NCI-H446 treated with DMSO at 0.1 percent for 48 hours (cell line): Measurements from ENCODE around the gene AFF4.
"Not testable (repeated sequence)": the region's sequence is repeated elsewhere in the genome, so short reads cannot be mapped to it uniquely, and the experiment has no call there.

ENCODE experiments used
- DNase-seq: peaks from one replicate; lab custom pipeline; 2025; lab: John Stamatoyannopoulos, UW

AFF4 gene, protein sequence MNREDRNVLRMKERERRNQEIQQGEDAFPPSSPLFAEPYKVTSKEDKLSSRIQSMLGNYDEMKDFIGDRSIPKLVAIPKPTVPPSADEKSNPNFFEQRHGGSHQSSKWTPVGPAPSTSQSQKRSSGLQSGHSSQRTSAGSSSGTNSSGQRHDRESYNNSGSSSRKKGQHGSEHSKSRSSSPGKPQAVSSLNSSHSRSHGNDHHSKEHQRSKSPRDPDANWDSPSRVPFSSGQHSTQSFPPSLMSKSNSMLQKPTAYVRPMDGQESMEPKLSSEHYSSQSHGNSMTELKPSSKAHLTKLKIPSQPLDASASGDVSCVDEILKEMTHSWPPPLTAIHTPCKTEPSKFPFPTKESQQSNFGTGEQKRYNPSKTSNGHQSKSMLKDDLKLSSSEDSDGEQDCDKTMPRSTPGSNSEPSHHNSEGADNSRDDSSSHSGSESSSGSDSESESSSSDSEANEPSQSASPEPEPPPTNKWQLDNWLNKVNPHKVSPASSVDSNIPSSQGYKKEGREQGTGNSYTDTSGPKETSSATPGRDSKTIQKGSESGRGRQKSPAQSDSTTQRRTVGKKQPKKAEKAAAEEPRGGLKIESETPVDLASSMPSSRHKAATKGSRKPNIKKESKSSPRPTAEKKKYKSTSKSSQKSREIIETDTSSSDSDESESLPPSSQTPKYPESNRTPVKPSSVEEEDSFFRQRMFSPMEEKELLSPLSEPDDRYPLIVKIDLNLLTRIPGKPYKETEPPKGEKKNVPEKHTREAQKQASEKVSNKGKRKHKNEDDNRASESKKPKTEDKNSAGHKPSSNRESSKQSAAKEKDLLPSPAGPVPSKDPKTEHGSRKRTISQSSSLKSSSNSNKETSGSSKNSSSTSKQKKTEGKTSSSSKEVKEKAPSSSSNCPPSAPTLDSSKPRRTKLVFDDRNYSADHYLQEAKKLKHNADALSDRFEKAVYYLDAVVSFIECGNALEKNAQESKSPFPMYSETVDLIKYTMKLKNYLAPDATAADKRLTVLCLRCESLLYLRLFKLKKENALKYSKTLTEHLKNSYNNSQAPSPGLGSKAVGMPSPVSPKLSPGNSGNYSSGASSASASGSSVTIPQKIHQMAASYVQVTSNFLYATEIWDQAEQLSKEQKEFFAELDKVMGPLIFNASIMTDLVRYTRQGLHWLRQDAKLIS

DNA sequence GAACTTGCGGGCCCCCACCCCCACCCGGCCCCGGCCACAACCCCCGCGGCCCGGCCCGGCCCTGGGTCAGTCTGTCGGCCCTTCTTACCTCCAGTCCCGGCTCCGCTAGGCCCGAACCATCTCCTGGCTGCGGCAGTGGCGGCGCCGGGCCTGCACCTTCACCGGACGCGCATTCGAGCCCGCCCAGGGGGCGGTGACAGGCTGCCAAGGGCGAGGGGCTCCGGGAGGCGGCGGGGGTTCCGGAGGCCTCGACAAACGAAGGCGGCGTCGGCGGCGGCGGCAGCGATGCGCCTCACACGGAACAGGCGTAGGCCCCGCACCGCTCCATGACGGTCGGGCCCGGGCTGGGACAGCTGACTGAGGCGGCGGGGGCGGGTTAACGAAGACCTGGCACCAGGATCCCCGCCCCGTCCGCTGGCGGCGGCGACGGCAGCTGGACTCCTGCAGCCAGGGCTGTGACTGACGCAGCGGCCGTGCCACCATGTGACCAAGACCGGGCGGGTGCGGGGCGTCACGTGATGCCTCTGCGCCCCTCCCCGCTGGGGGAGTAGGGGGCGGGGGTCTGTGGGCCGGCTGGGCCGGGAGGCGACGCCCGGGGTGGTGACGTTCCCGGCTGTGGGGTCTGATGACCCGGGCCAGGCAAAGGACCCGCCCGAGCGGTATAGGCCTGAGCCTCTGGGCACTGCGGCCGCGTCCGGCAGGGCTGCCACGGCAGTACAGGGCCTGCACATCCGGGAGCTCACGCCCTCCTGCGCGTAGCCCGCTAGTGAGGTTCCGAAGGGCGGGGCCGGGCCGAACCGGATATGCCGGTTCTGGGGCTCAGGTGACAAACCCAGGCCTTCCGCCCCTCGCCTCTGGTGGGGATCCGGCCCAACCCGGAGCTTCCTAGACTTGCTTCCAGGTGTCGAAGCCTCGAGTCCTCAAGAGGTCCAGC lies at the start of gene AFF4:
Gene AFF4 (minus strand): TSS at position 464 of the 934 bp plus-strand sequence. CDS start 26,445 bp downstream, outside the sequence.
- peak; percentile 81 for DNase-seq

- not testable (repeated sequence) for DNase-seq
These were observed 45.0 kb upstream of the AFF4 start for GRCh38 chr5:133008455-133008854.

GRCh38 chr5:133006653-133007052 lies 43.2 kb upstream of the AFF4 start:
- DNase-seq, result no peak

DNA sequence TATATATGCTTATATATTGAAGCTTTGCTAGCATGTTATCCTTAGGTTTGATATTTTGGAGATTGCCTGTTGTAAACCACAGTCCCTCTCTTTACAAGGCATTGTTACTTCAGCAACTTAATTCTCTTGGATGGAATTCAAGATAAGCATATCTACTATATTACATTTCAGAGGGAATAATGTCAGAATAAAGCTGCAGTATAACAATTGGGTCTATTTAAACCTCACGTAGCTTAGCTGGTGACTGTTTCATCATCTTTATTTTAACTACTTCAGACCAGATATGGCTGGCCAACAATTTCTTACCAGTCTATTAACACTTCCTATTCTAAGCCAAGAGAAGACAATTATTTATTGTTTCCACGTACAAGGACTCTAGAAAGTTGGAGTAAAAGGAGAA lies 35.8 kb upstream of the AFF4 start:
- DNase-seq, result no peak

- DNase-seq, result no peak
These were observed 35.1 kb upstream of the AFF4 start for GRCh38 chr5:132998556-132998955.

GRCh38 chr5:132996307-132996706 lies 32.9 kb upstream of the AFF4 start:
- DNase-seq, result no peak

- DNase-seq, result no peak
These were observed 24.3 kb upstream of the AFF4 start for GRCh38 chr5:132987531-132988408.

- not testable (repeated sequence) for DNase-seq
These were observed 19.5 kb upstream of the AFF4 start for GRCh38 chr5:132982971-132983370.

DNA sequence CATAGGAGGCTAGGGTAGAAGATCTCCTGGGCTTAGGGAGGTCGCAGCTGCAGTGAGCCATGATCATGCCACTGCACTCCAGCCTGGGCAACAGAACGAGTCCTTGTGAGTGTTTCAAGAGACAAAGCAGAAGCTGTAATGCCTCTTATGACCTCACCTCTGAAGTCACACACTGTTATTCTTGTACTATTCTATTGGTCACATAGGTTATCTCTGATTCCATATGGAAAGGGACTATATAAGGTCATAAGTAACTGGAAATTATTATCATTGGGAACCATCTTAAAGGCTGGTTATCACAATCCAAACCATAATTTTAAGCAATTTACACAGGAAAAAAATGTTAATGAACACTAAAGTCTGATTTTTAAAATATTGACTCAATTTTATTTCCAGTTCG lies 17.9 kb upstream of the AFF4 start:
- DNase-seq, result no peak

GRCh38 chr5:132979976-132980375 lies 16.5 kb upstream of the AFF4 start:
- no peak for DNase-seq

- no peak for DNase-seq
These were observed 16.0 kb upstream of the AFF4 start for GRCh38 chr5:132979367-132979940.

- DNase-seq, result no peak
These were observed 13.4 kb upstream of the AFF4 start for GRCh38 chr5:132976852-132977251.

DNA sequence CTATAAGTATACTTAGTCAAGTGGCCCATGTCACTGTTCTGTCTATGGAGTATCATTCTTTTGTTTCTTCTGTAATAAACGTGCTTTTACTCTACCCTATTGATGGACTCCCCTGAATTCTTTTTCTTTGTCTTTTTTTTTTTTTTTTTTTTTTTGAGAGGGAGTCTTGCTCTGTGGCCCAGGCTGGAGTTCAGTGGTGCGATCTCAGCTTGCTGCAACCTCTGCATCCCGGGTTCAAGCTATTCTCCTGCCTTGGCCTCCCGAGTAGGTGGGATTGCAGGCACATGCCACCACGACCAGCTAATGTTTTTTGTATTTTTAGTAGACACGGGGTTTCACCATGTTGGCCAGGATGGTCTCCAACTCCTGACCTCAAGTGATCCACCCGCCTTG lies 9.0 kb upstream of the AFF4 start:
- not testable (repeated sequence) for DNase-seq

GRCh38 chr5:132971483-132972435 lies 8.3 kb upstream of the AFF4 start:
- DNase-seq, result no peak

GRCh38 chr5:132965120-132965519 lies 1.7 kb upstream of the AFF4 start:
- no peak for DNase-seq

DNA sequence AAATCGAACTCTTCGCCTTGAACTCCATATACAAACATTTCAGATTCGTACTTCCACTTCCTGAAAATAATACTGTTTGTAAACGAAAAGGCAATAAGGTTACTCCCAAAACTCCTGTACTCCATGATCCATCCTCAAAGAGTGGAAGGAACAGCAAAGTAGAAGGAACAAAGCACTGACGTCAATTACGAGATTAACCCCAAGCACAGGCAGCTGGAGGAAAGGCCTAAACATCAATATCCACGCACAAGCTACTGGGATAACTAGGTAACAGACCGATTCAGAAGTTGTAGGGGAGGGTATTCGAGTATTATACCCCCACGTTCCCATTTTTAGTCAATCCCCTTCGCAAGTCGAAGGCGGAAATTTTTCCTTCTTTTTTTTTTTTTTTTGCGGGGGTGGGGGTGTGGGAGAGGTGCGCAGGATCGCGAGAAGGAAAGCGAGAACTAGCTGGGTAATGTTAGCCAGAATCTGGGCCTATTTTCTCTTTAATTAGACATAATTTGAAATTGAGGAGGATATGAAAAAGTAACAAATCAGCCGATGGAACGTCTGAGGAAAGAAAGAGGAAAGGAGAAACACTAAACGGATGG lies 909 bp downstream of the AFF4 start:
- peak; percentile 47 for DNase-seq

GRCh38 chr5:132961887-132962286 lies 1.5 kb downstream of the AFF4 start:
- DNase-seq, result no peak

GRCh38 chr5:132961123-132961815 lies 2.2 kb downstream of the AFF4 start:
- DNase-seq, result not testable (repeated sequence)
